Heart left ventricle (tissue), 13 donors: ENCODE results near the gene SUFU.

Source experiments
- CTCF ChIP-seq, 12 donors: fragments of 200-600 bp; sonication (generic) in 4 of 12; IDR thresholded peaks; one replicate each; pipeline versions ENCODE4 v1.5.0 to v1.8.0; 2018 to 2022; ENCODE audit warnings: antibody characterized with exemption in 12 of 12, mild to moderate bottlenecking in 5 of 12
- POLR2A ChIP-seq, 2 donors: fragments of 450-650 bp; IDR thresholded peaks; one replicate each; pipeline ENCODE4 v1.6.1; 2017; ENCODE audit warnings: antibody characterized with exemption in 2 of 2, mild to moderate bottlenecking in 2 of 2, moderate library complexity in 2 of 2
- donor health status: ischemic (EF 13 %, LVEDD 7.1; RV severe dilation, severe dysfunction).
- donor health status: DM: no; HTN: yes; CAD: no.
- donor health status: DM: no; HTN: no; CAD: no.
- donor health status: ischemic (EF 25% LVEDD 6.9; RV normal size, moderate dysfunction).
- donor health status: ischemic (EF 25% LVEDD 5.7; RV mildly dilated, moderate dysfunction).
- donor health status: ischemic (EF 35%, LVEDD 5.7; RV mildly dilated, moderate dysfunction).
- donor health status: nonischemic (EF 11% LVEDD 7.7; RV severe dilation, severe dysfunction).
- donor health status: DM: yes; HTN: yes; CAD: no.
- donor health status: PGD.
- donor health status: ischemic (EF 29% LVEDD 5.4; RV normal size, mild dysfunction).
- donor health status: nonischemic (EF 23%, LVEDD 6.1; RV moderate dilation, normal function).

- TF ChIP-seq CTCF (IDR thresholded peaks at IDR 0.05) (no peak), POLR2A (IDR thresholded peaks at IDR 0.05) (no peak)
Measured at GRCh38 chr10:102612964-102613275, 109.1 kb downstream of the SUFU start.
